A673 (cell line): ENCODE data around the gene SHLD1.

Source experiments
- CTCF ChIP-seq: fragments of 300-800, 200-600 bp; sonication (generic); conservative IDR thresholded peaks from 2 replicates; pipeline ENCODE4 v1.5.1; 2017; ENCODE audit warnings: low read depth, mild to moderate bottlenecking, antibody characterized with exemption, low read length, moderate library complexity, mixed read lengths
- EZH2 ChIP-seq: fragments of 200-600 bp; sonication (generic); IDR thresholded peaks from 2 replicates; pipeline ENCODE4 v1.6.1; 2017; ENCODE audit warnings: borderline replicate concordance, low read depth, mild to moderate bottlenecking, mixed read lengths, antibody characterized with exemption, low read length; ENCODE audit not compliant: poor library complexity, severe bottlenecking

GRCh38 chr20:5820738-5821137 is 70.5 kb downstream of the SHLD1 start:
- TF ChIP-seq CTCF (no peak), EZH2 (no peak)
